K562 (cell line): Measurements from ENCODE around the gene NFKBIB. TPM values are rescaled to one million over a fixed set of nuclear protein-coding genes. Genes with fewer than 3 reads are reported as not detected.

ENCODE experiments used
- AFF4 ChIP-seq: sonication (generic); formaldehyde crosslinking; IDR thresholded peaks from 2 replicates; pipeline ENCODE4 v1.8.0; 2023; ENCODE audit warnings: mild to moderate bottlenecking, missing genetic modification reagents
- GTF2F1 ChIP-seq: IDR thresholded peaks from 2 replicates; pipeline ENCODE4 v1.6.1; 2011; ENCODE audit warnings: low read depth, low read length, improper control_type of control experiment
- HOXB6 ChIP-seq: fragments of 250-450 bp; sonication (Bioruptor Pico); IDR thresholded peaks from 2 replicates; pipeline ENCODE4 v1.5.1; 2022; ENCODE audit warnings: mild to moderate bottlenecking, borderline replicate concordance
- KLF1 ChIP-seq: fragments of 450-650 bp; IDR thresholded peaks from 2 replicates; pipeline ENCODE4 v1.6.1; 2016; ENCODE audit warnings: missing genetic modification characterization, missing compliant biosample characterization
- MGA ChIP-seq: fragments of 450-650 bp; IDR thresholded peaks from 2 replicates; pipeline ENCODE4 v1.6.1; 2016; ENCODE audit warnings: mild to moderate bottlenecking, moderate library complexity
- NFIX ChIP-seq: fragments of 250-450 bp; sonication (Bioruptor Pico); IDR thresholded peaks from 2 replicates; pipeline ENCODE4 v1.4.0; 2020; ENCODE audit warnings: low read depth, mild to moderate bottlenecking, moderate library complexity
- NFYB ChIP-seq: IDR thresholded peaks from 2 replicates; pipeline ENCODE4 v1.6.1; 2011; ENCODE audit warnings: mild to moderate bottlenecking, moderate library complexity; ENCODE audit not compliant: insufficient read length; ENCODE audit errors: extremely low read depth
- POLR2A ChIP-seq: fragments of 450-650 bp; conservative IDR thresholded peaks from 2 replicates; pipeline ENCODE4 v1.6.1; 2016
- ZBTB9 ChIP-seq: fragments of 450-650 bp; formaldehyde crosslinking; IDR thresholded peaks from 2 replicates; pipeline ENCODE4 v1.4.0; 2020; ENCODE audit warnings: mild to moderate bottlenecking, moderate library complexity
- ZNF197 ChIP-seq: fragments of 200-800 bp; sonication (Bioruptor generic); IDR thresholded peaks from 2 replicates; pipeline ENCODE4 v1.6.1; 2016; ENCODE audit warnings: low read depth, missing genetic modification characterization, missing compliant biosample characterization
- ZSCAN29 ChIP-seq: fragments of 450-650 bp; IDR thresholded peaks from 2 replicates; pipeline ENCODE4 v1.6.1; 2017
- polyA plus RNA-seq, 8 experiments: library from polyadenylated mRNA; depleted of rRNA in 4 of 8; stranded (reverse) in 5 of 8; unstranded in 3 of 8; fragments of >200 nt; fragmentation: Nextera tagmentation in 2 of 8; fragmentation: Illumina TruSeq in 1 of 8; extraction: Ambion mirVana in 2 of 8; extraction: Trizol in 1 of 8; gene quantifications; 2 replicates each; pipeline versions ENCODE4 v1.2.1 to v1.2.3, GENCODE V29; 2011 to 2014; ENCODE audit warnings: inconsistent platforms in 1 of 8, missing spikeins in 1 of 8
- total RNA-seq, 7 experiments: library from RNA; depleted of rRNA in 6 of 7; stranded (reverse); fragments of >200 nt in 6 of 7; fragmentation: Illumina TruSeq in 2 of 7; extraction: Trizol in 2 of 7; gene quantifications; 2 replicates each; pipeline versions ENCODE4 v1.2.1 to v1.2.3, GENCODE V29; 2011 to 2021; ENCODE audit warnings: low replicate concordance in 1 of 7

NFKBIB gene
- total and polyA plus RNA-seq, 9 of the 15 experiments (the other 6 are each of a cell fraction or from before 2014, with no cell fraction given), result 1.5 to 44.9 (median 10.4) TPM

- no peak for TF ChIP-seq NFIX (CRISPR knock-in tag)
- TF ChIP-seq HOXB6 (CRISPR knock-in tag), result no peak
- TF ChIP-seq ZBTB9 (CRISPR knock-in tag), result 0 out of 2 replicates have a peak, but pooled peaks have one; percentile 35
- TF ChIP-seq NFYB, result no peak
- TF ChIP-seq ZNF197 (CRISPR knock-in tag), result no peak
- TF ChIP-seq MGA, result no peak; the same call in 1 of the 2 replicates
- peak; percentile 84 for TF ChIP-seq POLR2A
- no peak for TF ChIP-seq ZSCAN29
- TF ChIP-seq AFF4 (CRISPR knock-in tag), result no peak
- no peak for TF ChIP-seq GTF2F1
- 0 out of 2 replicates have a peak, but pooled peaks have one; percentile 60 for TF ChIP-seq KLF1
Measured at GRCh38 chr19:38850436-38850975, 49.3 kb upstream of the NFKBIB start (continued).
